AG09309 (cell line): ENCODE results near the gene ADAM19.
"Not testable (repeated sequence)": the region's sequence is repeated elsewhere in the genome, so short reads cannot be mapped to it uniquely, and the experiment has no call there.

Experiments used
- DNase-seq: peaks from one replicate; pipeline ENCODE4 v3.0.0-alpha.2; 2010; ENCODE audit warnings: low read depth
- H3K4me3 ChIP-seq: 2 replicates; pipeline ENCODE4 v1.5.1; 2011; ENCODE audit warnings: mild to moderate bottlenecking, low read depth, low read length, moderate library complexity; ENCODE audit not compliant: control insufficient read depth
- CTCF ChIP-seq: IDR thresholded peaks from 2 replicates; pipeline ENCODE4 v1.5.1; 2011; ENCODE audit warnings: mild to moderate bottlenecking, low read depth, low read length, inconsistent platforms; ENCODE audit not compliant: insufficient read depth, control insufficient read depth; ENCODE audit errors: missing control alignments

The ADAM19 gene

GRCh38 chr5:157443041-157443549 is 132.5 kb downstream of the ADAM19 start:
- TF ChIP-seq CTCF: no peak
- DNase-seq: no peak
- H3K4me3 ChIP-seq: no peak overlapping the region

GRCh38 chr5:157434096-157434495 is 141.5 kb downstream of the ADAM19 start:
- no peak overlapping the region for H3K4me3 ChIP-seq
- no peak for DNase-seq
- no peak for TF ChIP-seq CTCF

- DNase-seq: peak; percentile 41
- peak; percentile 51 for TF ChIP-seq CTCF
- no peak overlapping the region for H3K4me3 ChIP-seq
Measured at GRCh38 chr5:157431544-157432200, 143.9 kb downstream of the ADAM19 start.

GRCh38 chr5:157429920-157430319 is 145.7 kb downstream of the ADAM19 start:
- H3K4me3 ChIP-seq, DNase-seq: not testable (repeated sequence)
